ENCODE measurements around the gene SPPL3. TPM values are rescaled to one million over a fixed set of nuclear protein-coding genes. Genes with fewer than 3 reads are reported as not detected.

SPPL3 gene
- total and polyA plus RNA-seq, 8 donors = 7.0 to 25.7 (median 13.8) TPM

GRCh38 chr12:120719072-120719471 lies 185.1 kb downstream of the SPPL3 start:
- FAIRE-seq (peak; percentile 13), DNase-seq (no peak), ATAC-seq (peak; percentile 21 to 54 (median 43))
- Histone ChIP-seq H3K36me3 (peaks cover 0 to 16% (median 15%) of the 10 kb centered on the region in 3 donors), H3K4me3 (no peak overlapping the region), H3K9me3 (no peaks in the 10 kb centered on the region), H3K27ac (peak overlapping the region in 2 of 4 donors; percentile 9 to 47), H3K27me3 (no peaks in the 10 kb centered on the region), H3K4me1 (peaks cover 0 to 16% (median 11%) of the 10 kb centered on the region in 3 donors)
- intact Hi-C loops (cut with DNase I) = loop anchor here in 1 of 3 donors (10.0 kb wide), 1 partner anchor 74 kb away; the partner anchor contains the start of gene CABP1
- no peak for TF ChIP-seq CTCF (IDR thresholded peaks at IDR 0.05)
- 11 to 24% methylated on average over 2 of the region's 2 CpGs for WGBS, 2 donors

- intact Hi-C loops (cut with DNase I) = loop anchor here in 1 of 3 donors (10.0 kb wide), 1 partner anchor 73 kb away; the partner anchor contains the start of gene CABP1
- H3K27ac ChIP-seq = no peak overlapping the region
- no peaks in the 10 kb centered on the region for H3K9me3 ChIP-seq
- no peaks in the 10 kb centered on the region for H3K27me3 ChIP-seq
- H3K36me3 ChIP-seq = peaks cover 0 to 16% (median 15%) of the 10 kb centered on the region in 3 donors
- FAIRE-seq = no peak
- no peak for TF ChIP-seq CTCF (IDR thresholded peaks at IDR 0.05)
- ATAC-seq = no peak
- peaks cover 0 to 16% (median 11%) of the 10 kb centered on the region in 3 donors for H3K4me1 ChIP-seq
- H3K4me3 ChIP-seq = no peak overlapping the region
- 94% methylated on average over 9 of the region's 9 CpGs for WGBS, 2 donors
- DNase-seq = no peak
Measured at GRCh38 chr12:120718055-120718454, 186.1 kb downstream of the SPPL3 start.

GRCh38 chr12:120713861-120714482 lies 190.2 kb downstream of the SPPL3 start:
- DNase-seq (peak in 3 of 6 donors; percentile 63 to 78 (median 76)), FAIRE-seq (no peak), ATAC-seq (peak; percentile 33 to 79 (median 70))
- no peaks in the 10 kb centered on the region for H3K9me3 ChIP-seq
- no peaks in the 10 kb centered on the region for H3K27me3 ChIP-seq
- intact Hi-C loops (cut with DNase I) = loop anchor here in 2 of 3 donors (5.0 to 10.0 kb wide), 3 partner anchors 67 to 132 kb away; partner anchors contain the start of genes CABP1 (in 1 of the 2) and POP5 (in 1 of the 2)
- WGBS, 2 donors = 12 to 14% methylated on average over 4 of the region's 4 CpGs
- TF ChIP-seq CTCF (IDR thresholded peaks at IDR 0.05) = peak; percentile 70 to 82 (median 78)
- peaks cover 0 to 16% (median 15%) of the 10 kb centered on the region in 3 donors for H3K36me3 ChIP-seq
- H3K4me3 ChIP-seq = no peak overlapping the region
- H3K27ac ChIP-seq = no peak overlapping the region
- H3K4me1 ChIP-seq = peaks cover under 1 to 5% (median 3%) of the 10 kb centered on the region in 3 donors

GRCh38 chr12:120712610-120713009 lies 191.5 kb downstream of the SPPL3 start:
- peaks cover 0 to 16% (median 6%) of the 10 kb centered on the region in 3 donors for H3K36me3 ChIP-seq
- DNase-seq = no peak
- ATAC-seq = no peak
- no peaks in the 10 kb centered on the region for H3K27me3 ChIP-seq
- H3K4me3 ChIP-seq = no peak overlapping the region
- H3K27ac ChIP-seq = no peak overlapping the region
- FAIRE-seq = no peak
- WGBS, 2 donors = 58 to 62% methylated on average over 6 of the region's 6 CpGs
- H3K4me1 ChIP-seq = peaks cover 0 to 3% (median 0%) of the 10 kb centered on the region in 3 donors
- intact Hi-C loops (cut with DNase I) = loop anchor here in 2 of 3 donors (5.0 to 10.0 kb wide), 3 partner anchors 65 to 130 kb away; partner anchors contain the start of genes CABP1 (in 1 of the 2) and POP5 (in 1 of the 2)
- H3K9me3 ChIP-seq = no peaks in the 10 kb centered on the region
- TF ChIP-seq CTCF (IDR thresholded peaks at IDR 0.05) = no peak

Other genes starting within 250 kb of the SPPL3 start
- 100 to 1,000 TPM in 3 of 6 donors, 10 to 100 TPM in 3; 66.8 to 124 (median 100) TPM for gene MLEC, start 217.2 kb downstream of the SPPL3 start, total RNA-seq
- 10 to 100 TPM; 25.8 to 33.6 TPM for gene MLEC, start 217.2 kb downstream of the SPPL3 start, polyA plus RNA-seq
- 10 to 100 TPM; 11.8 to 18.9 (median 15.3) TPM for gene UNC119B, start 193.9 kb downstream of the SPPL3 start, total RNA-seq
- 10 to 100 TPM in 1 of 2 donors, 1 to 10 TPM in 1; 6.6 to 14.4 TPM for gene UNC119B, start 193.9 kb downstream of the SPPL3 start, polyA plus RNA-seq
- gene ACADS, start 178.5 kb downstream of the SPPL3 start, total RNA-seq = 10 to 100 TPM; 15.2 to 22.8 (median 18.6) TPM
- gene ACADS, start 178.5 kb downstream of the SPPL3 start, polyA plus RNA-seq = 10 to 100 TPM; 50.9 to 59.2 TPM
- 1 to 10 TPM; 4.9 to 9.1 (median 6.9) TPM for gene HNF1A, start 74.2 kb upstream of the SPPL3 start, total RNA-seq
- gene HNF1A, start 74.2 kb upstream of the SPPL3 start, polyA plus RNA-seq = 10 to 100 TPM; 11.5 to 17.2 TPM
- gene C12orf43, start 112.1 kb upstream of the SPPL3 start, total RNA-seq = 1 to 10 TPM; 5.1 to 7.9 (median 7.0) TPM
- gene C12orf43, start 112.1 kb upstream of the SPPL3 start, polyA plus RNA-seq = 1 to 10 TPM; 4.5 to 6.7 TPM
- under 1 TPM; 0.16 to 0.50 (median 0.25) TPM for gene OASL, start 134.9 kb upstream of the SPPL3 start, total RNA-seq
- gene OASL, start 134.9 kb upstream of the SPPL3 start, polyA plus RNA-seq = under 1 TPM; 0.42 to 0.59 TPM
- 1 to 10 TPM in 5 of 6 donors, under 1 TPM in 1; 0.93 to 8.8 (median 1.7) TPM for gene P2RX7, start 228.5 kb upstream of the SPPL3 start, total RNA-seq
- 1 to 10 TPM in 1 of 2 donors, under 1 TPM in 1; 0.77 to 1.2 TPM for gene P2RX7, start 228.5 kb upstream of the SPPL3 start, polyA plus RNA-seq

All from pancreas (tissue), 10 donors.